NOMO-1 (cell line): ENCODE measurements around the gene TJAP1.

Experiments
- DNase-seq, 2 experiments: peaks; one replicate each; lab custom pipeline; 2025; ENCODE audit not compliant: unreplicated experiment in 2 of 2; lab: John Stamatoyannopoulos, UW

TJAP1 gene

GRCh38 chr6:43500921-43501320, 23.6 kb downstream of the TJAP1 start:
- DNase-seq, result no peak

DNA sequence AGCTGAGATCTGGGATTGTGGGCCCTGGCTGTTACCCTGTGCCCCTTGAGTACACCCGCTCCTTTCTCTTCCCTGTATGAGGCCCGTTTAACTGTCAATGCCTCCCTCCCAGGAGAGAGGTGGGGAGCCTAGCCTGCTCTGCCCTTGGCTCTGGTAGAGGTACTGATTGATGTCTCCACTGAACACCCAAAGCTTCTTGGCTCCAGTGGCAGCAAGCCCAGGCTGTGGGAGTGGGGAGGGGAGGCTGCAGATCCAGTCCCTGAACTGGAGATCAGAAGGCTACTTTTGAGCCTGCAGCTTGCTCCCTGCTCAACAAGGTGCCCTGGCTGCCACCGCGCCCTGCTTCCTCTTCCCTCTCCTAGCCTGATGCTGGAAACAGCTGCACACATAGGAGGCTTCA, 25.3 kb downstream of the TJAP1 start:
- no peak for DNase-seq

GRCh38 chr6:43503443-43503842, 26.1 kb downstream of the TJAP1 start:
- no peak for DNase-seq

- no peak for DNase-seq
Observed at GRCh38 chr6:43504756-43505593, 27.6 kb downstream of the TJAP1 start.

DNA sequence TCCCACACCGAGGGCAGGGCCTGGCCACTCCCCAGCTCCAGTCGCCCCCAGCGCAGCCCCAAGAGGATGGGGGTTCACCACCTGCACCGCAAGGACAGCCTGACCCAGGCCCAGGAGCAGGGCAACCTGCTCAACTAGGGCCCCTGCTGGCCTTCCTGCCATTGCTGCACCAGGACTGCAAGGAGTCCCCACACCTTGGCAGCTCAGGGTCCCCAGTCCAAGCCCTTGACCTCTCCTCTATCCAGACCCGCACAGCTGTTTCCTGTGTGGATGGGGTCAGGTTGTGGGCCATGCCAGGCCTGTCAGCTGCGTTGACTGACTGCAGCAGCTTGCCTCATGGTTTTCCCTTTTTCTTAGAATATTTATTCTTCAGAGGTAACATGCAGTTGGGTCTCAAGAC, 28.3 kb downstream of the TJAP1 start:
- DNase-seq, result no peak

DNA sequence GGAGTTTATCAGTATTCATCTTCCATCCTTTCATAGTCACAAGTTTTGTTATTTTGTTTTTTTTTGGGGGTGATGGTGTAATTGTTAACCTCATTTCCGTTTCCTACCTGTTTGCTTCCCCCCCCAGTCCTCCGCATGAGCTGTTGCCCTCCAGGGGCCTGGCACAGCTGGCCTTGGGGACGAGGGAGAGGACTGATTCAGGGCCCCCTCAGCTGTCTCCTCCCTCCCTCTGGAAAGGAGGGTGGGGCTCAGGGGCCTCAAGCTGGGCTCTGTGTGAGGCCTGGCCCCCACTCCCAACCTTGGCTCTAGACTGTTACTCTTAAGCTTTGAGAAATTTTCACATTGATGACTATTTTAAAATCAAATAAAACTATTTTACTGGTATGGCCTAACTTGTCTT, 28.8 kb downstream of the TJAP1 start:
- no peak for DNase-seq

GRCh38 chr6:43506667-43507471, 29.5 kb downstream of the TJAP1 start:
- DNase-seq, result peak; percentile 68 to 71

DNA sequence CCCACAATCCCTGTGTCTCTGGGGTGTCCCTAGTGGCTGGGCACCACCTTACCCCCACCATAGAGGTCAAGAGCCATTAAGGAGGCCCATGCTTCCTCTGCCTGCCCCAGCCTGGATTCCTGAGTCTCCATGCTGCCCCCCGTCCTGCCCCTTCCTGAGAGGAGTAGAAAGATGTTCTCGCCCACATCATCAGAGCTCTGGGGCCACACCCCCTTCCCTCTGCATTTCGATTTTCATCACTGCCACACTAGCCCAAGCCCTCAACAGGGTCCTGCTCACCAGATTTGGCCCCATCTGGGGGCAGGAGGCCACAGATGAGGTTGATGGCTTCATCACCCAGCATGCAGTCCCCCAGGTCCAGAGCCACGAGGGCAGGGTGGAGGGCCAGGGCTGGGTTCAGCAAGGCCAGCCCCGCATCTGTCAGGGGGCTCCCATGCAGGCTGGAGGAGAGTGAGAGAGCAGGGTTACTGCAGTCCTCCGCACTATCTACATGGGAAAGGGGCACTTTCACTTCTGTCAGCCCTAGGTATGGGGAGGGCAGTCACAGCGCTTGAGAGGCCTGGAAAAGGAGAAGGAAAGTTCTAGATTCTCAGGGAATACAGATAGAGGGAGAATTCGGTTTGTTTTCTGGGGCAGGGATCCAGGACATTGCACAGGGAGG, 31.2 kb downstream of the TJAP1 start:
- no peak for DNase-seq

- DNase-seq, result no peak
Observed at GRCh38 chr6:43509142-43509983, 32.0 kb downstream of the TJAP1 start.

DNA sequence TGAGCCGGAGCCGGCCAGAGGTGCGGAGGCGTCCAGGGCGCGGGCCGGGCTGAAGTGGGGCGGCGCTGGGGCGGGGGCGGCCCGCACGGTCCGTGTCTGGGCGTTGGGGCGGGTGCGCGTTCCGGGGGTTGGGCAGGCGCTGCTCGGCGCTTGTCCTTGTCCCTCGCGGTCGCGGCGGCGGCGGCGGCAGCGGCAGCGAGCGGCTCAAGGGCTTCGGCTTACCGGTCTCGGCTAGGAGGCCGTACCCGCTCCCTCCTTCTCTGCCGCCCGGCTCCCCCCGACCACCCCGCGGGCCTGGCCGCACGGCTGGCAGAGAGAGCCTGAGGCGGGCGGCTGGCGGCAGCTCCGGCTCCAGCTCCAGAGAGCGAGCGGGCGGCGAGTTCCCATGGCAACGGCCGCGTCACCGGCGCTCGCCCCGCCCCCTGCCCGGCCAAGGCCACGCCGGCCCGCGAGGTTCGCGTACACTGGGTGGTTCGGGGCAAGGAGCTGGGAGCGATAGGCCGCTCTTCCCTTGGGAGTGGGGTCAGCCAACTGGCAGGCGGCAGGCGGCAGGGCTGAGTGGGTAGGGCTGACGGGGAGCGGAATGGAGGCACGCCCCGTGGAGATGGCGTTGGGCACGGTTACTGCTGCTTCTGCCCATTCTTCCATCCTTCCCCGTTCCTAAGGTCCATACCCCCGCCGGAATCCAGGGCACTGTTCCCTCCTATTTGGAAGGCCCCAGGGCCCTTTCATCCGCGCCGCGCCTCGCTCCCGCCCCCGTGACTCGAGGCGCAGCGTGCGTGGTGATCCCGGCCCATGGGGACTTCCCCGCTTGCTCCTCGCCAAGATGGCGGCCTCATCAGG, 32.8 kb downstream of the TJAP1 start, which contains the start of gene LRRC73:
Gene LRRC73, minus strand, starts transcription at position 363 of the 843 bp plus-strand sequence. CDS start 561 bp downstream, outside the sequence.
- DNase-seq, result peak; percentile 54 to 55

GRCh38 chr6:43510827-43511163, 33.4 kb downstream of the TJAP1 start:
- DNase-seq, result no peak

DNA sequence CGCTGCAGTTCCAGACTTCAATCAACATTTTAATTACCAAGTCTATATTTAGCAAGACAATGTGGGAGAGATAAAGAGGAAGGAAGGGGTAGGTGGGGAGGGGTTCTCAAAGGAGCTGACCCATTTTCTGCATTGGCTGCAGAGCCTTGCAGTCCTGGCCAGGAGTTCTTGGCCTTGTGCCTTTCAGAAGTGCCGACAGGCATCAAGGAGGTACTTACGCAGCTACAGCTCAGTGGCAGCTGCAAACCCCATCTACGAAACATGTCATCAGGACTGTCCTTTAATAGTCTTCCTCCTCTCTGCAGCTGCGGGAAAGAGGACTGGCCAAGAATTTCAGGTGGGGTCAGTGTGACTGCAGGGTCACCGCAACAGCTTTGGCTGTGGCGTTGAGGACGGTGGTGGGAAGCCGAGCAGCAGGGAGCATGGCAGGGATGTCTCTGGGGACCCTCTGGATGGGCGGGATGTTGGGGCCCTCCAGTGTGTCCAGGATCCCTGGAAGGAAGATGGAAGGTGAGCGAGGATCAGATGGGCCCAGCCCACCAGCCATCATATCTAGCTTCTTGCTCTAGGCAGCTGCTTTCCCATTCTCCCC, 34.5 kb downstream of the TJAP1 start:
- no peak for DNase-seq

DNA sequence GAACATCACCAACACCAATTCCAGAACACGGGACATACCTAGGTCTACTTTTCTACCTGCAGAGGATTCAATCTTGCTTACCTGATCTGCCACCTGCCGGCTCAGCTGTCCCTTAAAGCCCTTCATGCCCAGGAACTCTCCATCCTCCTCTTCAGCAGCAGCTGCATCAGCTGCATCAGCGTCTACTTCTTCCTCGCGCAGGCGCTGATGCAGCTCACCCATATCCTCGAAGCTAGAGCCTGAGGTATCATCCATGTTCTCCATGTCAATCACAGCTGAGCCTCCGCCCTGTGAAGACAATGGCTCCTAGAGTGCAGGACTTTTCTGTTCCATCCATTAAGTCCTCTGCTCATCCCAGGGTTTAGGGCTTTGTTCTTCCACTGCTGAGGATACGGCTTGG, 38.4 kb downstream of the TJAP1 start:
- DNase-seq, result no peak

DNA sequence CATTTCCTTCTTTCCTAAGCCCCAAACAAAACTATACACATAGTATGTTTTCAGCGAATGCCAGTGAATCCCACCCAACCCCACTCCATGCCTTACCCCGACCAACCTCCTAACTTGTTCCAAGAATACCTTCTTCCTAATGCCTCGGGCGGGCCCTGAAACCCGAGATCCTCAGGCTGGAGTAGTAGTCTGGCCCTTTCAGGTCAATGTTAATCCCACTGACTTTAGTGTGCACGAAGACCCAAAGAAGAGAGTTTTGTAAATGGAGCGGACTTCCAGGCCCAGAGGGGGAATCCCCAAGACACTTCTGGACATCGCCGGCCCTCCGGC, 39.0 kb downstream of the TJAP1 start:
- DNase-seq, result no peak

GRCh38 chr6:43516697-43517504, 39.5 kb downstream of the TJAP1 start, which contains the start of the genes POLR1C and YIPF3:
TSS of gene POLR1C (plus strand) at chr6:43517089. CDS start at chr6:43517110, 21 bp downstream.
TSS of gene YIPF3 (minus strand) at chr6:43516926. CDS start at chr6:43516807, 119 bp downstream.
- DNase-seq, result peak; percentile 90 to 95

- peak; percentile 9 to 10 for DNase-seq
Observed at GRCh38 chr6:43517505-43518357, 40.4 kb downstream of the TJAP1 start.

GRCh38 chr6:43520097-43520496, 42.7 kb downstream of the TJAP1 start:
- no peak for DNase-seq
